Astrocyte of the cerebellum (primary cell): Measurements from ENCODE around the gene HMGXB4.

Source experiments
- DNase-seq: peaks from one replicate; pipeline ENCODE4 v3.0.0-alpha.2; 2011; ENCODE audit warnings: low read depth
- H3K4me3 ChIP-seq: 2 replicates; pipeline ENCODE4 v1.5.1; 2011; ENCODE audit warnings: mild to moderate bottlenecking, low read depth, low read length, moderate library complexity
- CTCF ChIP-seq: IDR thresholded peaks from 2 replicates; pipeline ENCODE4 v1.5.1; 2012; ENCODE audit warnings: low read length, low read depth, moderate library complexity, mild to moderate bottlenecking; ENCODE audit errors: missing control alignments
- in situ Hi-C: cut with HindIII; loops from 2 replicates; pipeline ENCODE4 v1.10.0; 2017; ENCODE audit warnings: low sequenced_read_pairs

HMGXB4 gene

GRCh38 chr22:35327690-35328471 lies 70.6 kb downstream of the HMGXB4 start:
- TF ChIP-seq CTCF: no peak
- DNase-seq: no peak
- in situ Hi-C loops: no loop called here
- no peak overlapping the region for H3K4me3 ChIP-seq

- TF ChIP-seq CTCF: no peak
- in situ Hi-C loops: no loop called here
- no peak overlapping the region for H3K4me3 ChIP-seq
- DNase-seq: no peak
These were observed 71.2 kb downstream of the HMGXB4 start for GRCh38 chr22:35328472-35328885.

GRCh38 chr22:35329114-35329847 lies 72.0 kb downstream of the HMGXB4 start:
- in situ Hi-C loops: no loop called here
- DNase-seq: no peak
- no peak overlapping the region for H3K4me3 ChIP-seq
- no peak for TF ChIP-seq CTCF

GRCh38 chr22:35330258-35330861 lies 73.1 kb downstream of the HMGXB4 start:
- DNase-seq: peak; percentile 20
- in situ Hi-C loops: no loop called here
- no peak for TF ChIP-seq CTCF
- H3K4me3 ChIP-seq: no peak overlapping the region

- DNase-seq: no peak
- no peak for TF ChIP-seq CTCF
- in situ Hi-C loops: no loop called here
- H3K4me3 ChIP-seq: no peak overlapping the region
These were observed 75.0 kb downstream of the HMGXB4 start for GRCh38 chr22:35332278-35332677.

- no peak for TF ChIP-seq CTCF
- in situ Hi-C loops: no loop called here
- DNase-seq: no peak
- H3K4me3 ChIP-seq: no peak overlapping the region
These were observed 75.9 kb downstream of the HMGXB4 start for GRCh38 chr22:35333220-35333619.
